Measurements from ENCODE around the gene FOXO3.
A peak's percentile ranks its signal among the peaks of the same experiment; 100 is the strongest.

FOXO3 gene

DNA sequence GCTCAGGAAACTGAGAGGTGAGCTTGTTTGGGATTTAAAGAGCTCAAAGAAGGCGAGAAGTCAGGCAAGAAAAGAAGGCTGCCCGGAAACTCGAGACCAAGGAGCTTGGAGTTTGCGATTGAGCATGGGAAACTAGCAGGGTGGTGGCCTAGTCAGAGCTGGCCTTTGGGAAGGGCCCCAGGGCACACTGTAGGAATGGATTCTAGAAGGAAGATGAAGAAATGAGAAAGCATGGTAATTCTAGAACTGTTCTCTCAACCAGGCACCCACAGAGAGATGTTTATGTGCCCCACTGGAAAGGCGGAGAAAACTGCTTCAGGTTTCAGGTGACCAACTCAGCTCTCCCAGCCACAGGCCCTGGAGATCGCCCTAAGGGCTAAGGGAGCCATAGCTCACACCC is 126.2 kb downstream of the FOXO3 start:
- in situ Hi-C loops (cut with HindIII; ENCODE audit: low pct_ligation_motif_present, low pct_unique_long_range_greater_than_20kb, low sequenced_read_pairs) = no loop called here
- no peak for DNase-seq

DNA sequence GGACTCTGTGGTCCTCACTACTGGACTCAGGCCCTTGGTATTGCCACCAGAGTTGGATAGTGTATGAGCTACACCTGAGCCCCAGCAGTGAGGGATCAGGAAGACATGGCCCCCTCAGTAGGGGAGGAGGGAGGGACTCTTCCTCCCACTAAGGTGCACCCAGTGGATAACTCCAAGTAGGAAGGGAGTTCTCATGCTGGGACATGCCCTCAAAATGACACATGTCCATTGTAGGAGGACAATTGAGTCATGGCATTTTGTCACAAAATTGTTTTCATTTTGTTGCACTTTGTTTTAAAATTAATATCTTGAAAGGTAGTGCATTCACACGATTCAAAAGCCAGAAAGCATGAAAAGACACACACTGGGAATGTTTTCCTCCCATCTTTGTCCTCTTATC is 127.2 kb downstream of the FOXO3 start:
- no peak for DNase-seq
- in situ Hi-C loops (cut with HindIII; ENCODE audit: low pct_ligation_motif_present, low pct_unique_long_range_greater_than_20kb, low sequenced_read_pairs) = no loop called here

DNA sequence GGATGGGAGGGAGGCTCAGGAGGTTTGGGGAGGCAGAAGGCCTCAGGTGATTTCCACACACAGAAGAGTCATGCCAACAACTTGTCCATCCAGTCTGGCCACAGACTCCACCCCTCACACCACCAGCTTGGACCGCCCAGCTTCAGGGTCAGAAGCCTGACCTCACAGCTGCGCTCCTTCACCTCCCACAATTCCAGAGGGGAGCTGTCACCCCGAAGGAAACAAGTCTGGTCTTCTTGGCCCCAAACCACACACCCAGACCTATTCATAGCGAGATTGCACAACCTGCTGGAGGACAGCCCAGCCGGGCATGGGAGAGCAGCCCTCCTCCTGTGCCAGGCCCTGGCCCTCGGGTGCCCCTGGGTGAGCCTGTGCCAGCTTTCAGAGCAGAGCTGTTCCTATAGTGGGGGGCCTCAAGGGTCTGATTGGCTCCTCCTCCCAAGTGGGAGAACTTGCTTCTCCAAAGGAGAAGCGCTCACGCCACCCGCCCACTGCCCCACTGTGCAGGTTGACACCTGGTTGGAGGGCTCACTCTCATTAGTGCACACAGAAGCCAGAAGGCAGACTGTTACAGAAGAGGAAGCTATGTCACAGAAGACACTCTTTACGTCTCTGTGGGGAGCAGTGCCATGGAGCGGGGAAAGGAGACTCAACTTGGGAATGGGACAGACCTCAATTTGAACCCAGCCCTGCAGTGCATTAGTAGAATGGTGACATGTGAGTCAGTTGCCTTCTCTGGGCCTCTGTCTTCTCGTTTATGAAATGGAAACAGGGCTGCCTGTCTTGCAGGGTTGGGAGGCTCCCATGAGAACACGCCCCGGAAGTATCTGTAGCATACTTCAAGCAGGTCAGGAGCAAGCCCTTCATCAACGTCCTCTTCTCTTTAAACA is 128.8 kb downstream of the FOXO3 start:
- DNase-seq = peak; percentile 70
- in situ Hi-C loops (cut with HindIII; ENCODE audit: low pct_ligation_motif_present, low pct_unique_long_range_greater_than_20kb, low sequenced_read_pairs) = no loop called here

DNA sequence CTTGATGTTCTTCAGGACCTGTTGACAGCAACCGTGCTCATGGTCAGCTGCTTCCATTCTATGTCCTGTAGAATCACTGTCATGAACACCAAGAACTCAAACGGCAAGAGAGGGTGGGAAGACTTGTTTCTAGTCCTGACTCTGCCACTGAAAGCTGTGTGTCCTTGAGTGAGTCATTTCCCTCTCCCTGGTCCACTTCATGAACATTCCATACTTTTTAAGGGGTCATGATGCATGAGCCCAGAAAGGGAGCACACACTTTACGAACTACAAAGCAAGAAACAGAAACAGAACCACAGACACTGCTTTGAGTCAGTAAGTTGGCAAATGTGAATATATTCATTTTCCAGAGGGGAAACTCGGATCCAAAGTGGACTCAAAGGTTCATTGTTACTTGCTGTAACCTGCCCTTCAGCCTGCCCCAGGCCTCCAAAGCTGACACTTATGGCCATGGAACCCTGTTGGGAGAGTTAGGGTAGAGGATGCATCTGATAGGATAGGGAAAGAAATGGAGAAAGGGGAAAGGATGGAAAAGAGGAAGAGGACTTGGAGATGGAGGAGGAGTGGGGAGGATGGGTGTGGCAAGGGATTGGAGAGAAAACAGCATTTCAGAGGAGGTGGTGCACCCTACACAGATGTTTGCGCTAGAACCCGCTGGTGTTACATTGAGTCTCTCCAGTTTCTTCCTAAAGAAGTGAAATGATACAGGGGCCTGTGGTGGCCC is 129.8 kb downstream of the FOXO3 start:
- in situ Hi-C loops (cut with HindIII; ENCODE audit: low pct_ligation_motif_present, low pct_unique_long_range_greater_than_20kb, low sequenced_read_pairs) = no loop called here
- no peak for DNase-seq

DNA sequence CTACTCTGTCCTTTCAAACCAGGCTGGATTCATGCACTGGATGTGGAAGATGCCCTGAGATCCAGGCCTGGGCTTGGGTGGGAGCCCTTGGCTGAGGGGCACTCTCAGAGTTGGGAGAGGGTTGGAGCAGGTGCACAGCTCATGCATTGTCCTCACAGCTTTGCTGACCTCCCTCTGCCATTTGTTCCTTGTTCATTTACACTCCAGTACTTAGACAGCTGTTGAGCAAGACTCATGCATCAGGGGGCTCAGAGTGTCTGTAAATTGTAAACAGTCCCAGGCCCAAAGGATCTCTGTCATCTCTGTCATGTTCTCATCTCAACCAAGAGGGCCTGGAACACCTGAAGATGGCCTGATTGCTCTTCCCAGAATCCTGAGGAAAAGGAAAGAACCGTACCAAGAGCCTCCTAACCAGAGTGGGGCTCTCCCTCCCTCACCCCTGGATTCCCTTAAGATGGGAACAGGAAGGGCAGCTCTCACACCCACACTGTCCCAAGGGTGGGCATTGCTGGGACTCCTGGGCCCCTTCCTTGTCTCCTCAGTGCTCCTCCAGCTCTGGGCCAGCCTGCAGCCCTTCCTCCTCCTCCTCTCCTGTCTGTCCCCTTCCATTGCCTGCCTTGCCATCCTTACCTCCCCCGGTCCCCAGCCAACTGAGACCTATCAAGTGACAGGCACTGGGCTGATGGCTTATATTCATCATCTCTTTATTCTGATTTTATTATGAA is 132.9 kb downstream of the FOXO3 start:
- in situ Hi-C loops (cut with HindIII; ENCODE audit: low pct_ligation_motif_present, low pct_unique_long_range_greater_than_20kb, low sequenced_read_pairs) = no loop called here
- no peak for DNase-seq

DNA sequence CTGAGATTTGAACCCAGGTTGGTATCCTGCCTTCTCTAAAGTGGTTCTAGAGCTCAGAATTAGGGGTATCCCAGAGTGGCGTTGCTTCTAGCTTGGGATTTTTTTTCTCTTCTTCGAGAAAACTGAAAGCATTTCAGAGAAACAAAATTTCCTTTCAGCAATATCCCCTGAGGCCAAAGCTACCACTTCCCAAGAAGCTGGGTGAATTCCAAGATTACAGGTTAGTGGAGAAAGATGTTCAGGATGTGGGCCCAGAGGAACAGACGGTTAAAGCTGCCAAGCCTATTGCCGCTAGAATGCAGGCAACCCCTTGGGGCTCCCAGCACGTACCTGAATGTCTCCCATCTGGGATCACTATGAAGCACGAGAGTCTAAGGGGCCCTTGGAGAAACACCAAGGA is 134.1 kb downstream of the FOXO3 start:
- in situ Hi-C loops (cut with HindIII; ENCODE audit: low pct_ligation_motif_present, low pct_unique_long_range_greater_than_20kb, low sequenced_read_pairs) = no loop called here
- DNase-seq = no peak

DNA sequence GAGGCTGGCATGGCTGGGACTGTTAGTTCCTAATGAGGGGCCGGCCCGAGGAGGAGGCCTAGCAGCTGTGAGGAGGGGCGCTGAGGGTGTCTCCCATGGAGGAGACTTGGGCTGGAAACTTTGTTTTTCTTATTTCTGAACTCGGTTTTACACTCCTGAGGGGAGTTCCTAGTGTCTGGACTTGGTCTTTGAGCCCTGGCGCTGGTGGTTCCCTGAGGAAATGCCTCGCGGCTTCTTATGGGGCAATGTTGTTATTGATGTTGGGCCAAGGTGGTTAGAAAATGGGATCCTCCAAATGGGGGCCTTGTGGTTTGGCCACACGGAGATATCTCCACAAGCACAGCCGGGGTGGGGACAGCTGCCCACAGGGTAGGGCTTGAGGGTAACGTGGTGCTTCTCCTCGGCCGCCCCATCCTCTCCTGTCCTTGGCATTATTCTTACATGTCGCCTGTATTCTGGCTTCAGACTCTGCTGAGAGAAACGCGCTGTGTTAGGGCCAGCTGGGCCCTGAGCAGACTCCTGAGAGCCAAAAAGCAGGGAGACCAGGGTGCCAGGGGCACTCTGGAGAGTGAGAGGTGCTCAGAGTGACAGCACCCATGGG is 136.9 kb downstream of the FOXO3 start:
- DNase-seq = no peak
- in situ Hi-C loops (cut with HindIII; ENCODE audit: low pct_ligation_motif_present, low pct_unique_long_range_greater_than_20kb, low sequenced_read_pairs) = no loop called here

DNA sequence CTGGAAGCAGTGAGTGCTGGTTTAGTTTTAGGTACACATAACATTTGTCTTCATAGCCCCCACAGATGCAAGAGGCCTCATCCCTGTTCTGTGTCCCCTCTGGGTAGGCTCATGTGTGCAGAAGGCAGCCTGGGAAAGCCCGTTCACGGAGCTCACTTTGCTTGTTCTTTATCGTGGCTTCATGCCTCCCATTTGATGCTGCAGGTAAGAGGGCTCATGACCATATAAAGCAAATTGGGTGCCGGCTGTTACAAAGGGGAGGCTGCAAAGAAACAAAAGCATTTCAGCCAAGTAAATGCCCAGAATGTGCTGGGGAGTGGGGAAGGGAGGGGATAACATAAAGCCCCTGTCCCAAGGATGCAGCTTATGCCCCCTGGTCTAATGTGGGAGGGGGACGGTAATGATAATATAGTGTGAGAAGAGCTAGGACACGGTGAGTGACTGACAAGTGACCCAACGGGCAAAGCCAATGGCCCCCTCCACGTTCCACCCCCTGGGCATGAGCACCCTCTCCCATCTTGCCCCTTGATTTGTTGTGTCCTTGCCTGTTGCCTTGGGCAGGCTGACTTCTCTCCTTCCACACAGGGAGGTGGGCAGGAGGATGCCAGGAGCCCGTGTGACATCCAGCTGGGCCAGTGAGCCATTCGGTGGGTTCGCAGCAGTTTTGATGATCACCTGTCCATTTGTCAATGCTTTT is 138.0 kb downstream of the FOXO3 start:
- no peak for DNase-seq
- in situ Hi-C loops (cut with HindIII; ENCODE audit: low pct_ligation_motif_present, low pct_unique_long_range_greater_than_20kb, low sequenced_read_pairs) = no loop called here

DNA sequence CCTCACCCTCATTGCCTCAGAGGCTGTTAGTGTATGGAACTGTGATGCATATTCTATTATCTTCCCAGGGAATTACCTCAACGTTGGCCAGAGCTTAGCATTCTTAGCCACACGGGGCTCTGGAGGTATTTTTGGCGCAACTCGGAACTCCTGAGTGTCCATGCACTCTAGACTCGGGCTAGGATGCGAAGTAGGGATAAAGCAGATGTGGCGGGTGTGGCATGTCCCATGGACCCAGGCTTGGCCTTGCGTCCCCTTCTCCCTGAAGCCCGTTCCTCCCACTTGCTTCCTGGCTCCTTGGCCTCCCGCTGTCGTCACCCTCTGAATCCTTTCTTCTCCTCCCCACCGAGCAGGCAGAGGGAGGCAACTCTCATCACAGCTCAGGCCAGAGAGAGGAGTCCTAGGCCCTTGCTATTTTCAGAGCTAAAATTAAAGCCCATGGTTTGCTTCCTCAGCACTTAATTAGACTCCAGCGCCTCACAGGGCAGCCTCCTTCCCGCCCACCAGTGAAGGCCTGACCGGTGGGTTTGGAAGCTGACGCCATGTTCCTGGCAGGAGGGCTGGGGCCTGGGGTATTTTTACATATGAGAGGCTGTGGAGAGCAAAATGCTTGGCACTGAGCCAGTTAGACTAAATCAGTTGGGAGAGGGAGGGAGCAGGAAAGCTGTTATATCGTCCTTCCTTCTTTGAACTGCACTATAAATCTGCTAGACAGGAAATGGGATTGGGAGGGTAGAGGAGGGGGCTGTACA is 138.7 kb downstream of the FOXO3 start:
- in situ Hi-C loops (cut with HindIII; ENCODE audit: low pct_ligation_motif_present, low pct_unique_long_range_greater_than_20kb, low sequenced_read_pairs) = no loop called here

DNA sequence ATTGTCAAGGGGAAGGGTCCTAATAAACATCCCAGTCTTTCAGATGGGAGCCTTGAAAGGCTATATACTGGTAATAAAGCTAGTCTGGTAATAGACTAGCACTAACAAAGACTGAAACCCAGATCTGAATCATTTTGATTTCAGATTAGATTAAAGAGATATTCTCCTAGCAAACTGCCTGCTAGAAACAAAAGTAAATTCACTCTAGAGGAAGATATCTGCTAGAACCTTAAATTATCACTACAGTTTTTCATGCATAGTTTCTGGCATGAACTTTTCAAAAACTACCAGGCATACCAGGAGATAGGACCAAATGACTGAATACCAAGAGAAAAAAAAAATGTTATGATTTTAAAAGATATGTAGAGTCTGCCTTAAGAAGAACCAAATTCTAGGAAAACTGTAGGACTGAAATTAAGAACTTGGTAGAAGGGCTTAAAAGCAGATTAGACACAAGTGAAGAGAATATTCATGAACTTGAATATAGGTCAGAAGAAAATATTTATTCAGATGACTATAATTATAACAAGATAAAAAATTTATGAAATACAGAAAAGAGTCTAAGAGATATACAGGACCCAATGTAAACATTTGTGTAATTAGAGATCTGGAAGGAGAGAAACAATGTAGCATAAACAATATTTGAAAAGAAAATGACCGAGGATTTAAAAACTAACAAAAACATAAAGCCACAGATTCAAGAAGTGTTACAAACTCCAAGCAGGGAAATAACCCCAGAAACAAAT is 141.6 kb downstream of the FOXO3 start:
- no peak for DNase-seq
- in situ Hi-C loops (cut with HindIII; ENCODE audit: low pct_ligation_motif_present, low pct_unique_long_range_greater_than_20kb, low sequenced_read_pairs) = no loop called here

More for the DNA sequence above, 138.7 kb downstream of the FOXO3 start:
- no peak for DNase-seq

DNA sequence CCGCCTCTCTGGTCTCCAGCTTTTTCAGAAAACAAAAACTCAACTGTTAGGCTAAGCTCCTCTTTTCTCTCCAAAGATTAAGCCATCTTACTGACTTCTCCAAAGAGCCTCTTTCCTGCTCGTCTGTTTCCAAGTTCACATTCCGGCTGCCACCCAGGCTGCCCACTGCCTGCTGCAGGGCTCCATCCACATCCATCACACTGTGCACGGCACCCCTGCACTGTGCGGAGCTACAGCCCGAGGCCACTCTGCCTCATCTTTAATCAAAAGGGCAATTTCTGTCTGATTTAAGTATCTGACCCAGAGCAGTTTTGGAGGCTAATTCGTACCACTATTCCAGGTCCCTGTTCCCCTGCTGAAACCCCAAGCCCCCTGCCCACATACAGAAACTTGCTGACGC is 145.9 kb downstream of the FOXO3 start:
- in situ Hi-C loops (cut with HindIII; ENCODE audit: low pct_ligation_motif_present, low pct_unique_long_range_greater_than_20kb, low sequenced_read_pairs) = no loop called here
- no peak for DNase-seq

DNA sequence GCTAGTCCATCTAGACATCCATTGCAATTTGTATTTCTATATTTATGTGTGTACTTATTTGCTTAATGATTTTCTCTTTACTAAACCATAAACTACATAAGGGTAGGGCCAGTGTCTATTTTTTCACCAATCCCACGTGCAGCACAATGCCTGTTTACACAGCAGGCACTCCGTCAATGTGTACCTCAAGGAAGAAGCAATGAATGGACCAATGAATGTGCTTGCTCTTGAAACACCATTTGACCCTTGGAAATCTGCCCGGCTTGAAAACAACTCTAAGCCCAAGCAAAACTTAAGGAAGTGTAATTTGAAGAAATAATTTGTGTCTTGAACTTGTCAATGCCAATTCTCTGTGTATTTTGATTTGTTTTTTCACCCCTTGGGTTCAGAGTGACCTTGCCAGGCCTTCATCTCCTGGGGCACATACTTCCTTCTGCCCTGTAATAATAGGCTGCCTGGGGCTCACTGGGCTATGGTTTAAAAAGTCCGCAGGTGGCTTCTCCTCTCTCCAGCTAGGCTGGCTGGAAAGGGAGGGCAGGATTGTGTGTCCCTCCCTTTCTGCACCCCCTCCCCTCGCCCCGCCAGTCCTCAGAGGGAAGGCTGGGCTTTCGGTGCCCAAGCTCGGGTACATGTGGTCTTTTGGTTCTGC is 146.7 kb downstream of the FOXO3 start:
- in situ Hi-C loops (cut with HindIII; ENCODE audit: low pct_ligation_motif_present, low pct_unique_long_range_greater_than_20kb, low sequenced_read_pairs) = no loop called here
- no peak for DNase-seq

DNA sequence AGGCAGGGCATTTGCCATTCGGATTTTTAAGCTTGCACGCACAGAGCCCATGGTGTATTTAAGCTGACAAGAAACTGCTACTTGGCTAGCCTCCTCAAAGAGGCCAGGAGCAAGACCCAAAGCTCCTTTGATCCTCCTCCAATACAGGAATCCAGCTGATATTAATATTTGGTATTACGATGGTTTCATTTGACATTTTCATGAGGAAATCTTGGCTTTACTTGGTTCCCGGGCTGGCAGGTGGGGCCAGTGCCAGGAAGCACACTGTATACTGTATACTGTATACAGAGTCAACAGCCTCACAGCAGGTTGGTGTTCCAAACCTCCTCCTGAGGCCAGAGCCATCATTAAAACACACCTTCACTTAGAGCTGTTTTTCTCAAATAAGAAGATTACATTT is 149.3 kb downstream of the FOXO3 start:
- in situ Hi-C loops (cut with HindIII; ENCODE audit: low pct_ligation_motif_present, low pct_unique_long_range_greater_than_20kb, low sequenced_read_pairs) = no loop called here
- DNase-seq = no peak

DNA sequence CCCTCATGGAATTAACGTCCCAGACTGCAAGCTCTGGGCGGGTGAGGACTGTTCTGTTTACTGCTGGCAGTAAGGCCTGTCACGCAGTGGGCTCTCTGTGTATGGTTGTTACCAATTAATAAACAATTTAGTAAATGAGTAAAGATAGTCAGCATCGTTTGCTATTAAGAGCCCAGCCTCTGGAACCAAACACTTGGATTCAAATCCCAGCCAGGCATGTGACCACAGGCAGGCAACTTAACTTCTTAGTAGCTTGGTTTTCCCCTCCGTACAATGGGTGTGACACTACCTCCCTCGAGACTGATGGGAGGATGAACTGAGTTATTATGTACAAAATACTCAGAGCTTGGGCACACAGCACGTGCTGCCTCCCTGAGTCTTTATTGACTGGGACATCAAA is 149.8 kb downstream of the FOXO3 start:
- no peak for DNase-seq
- in situ Hi-C loops (cut with HindIII; ENCODE audit: low pct_ligation_motif_present, low pct_unique_long_range_greater_than_20kb, low sequenced_read_pairs) = no loop called here

DNA sequence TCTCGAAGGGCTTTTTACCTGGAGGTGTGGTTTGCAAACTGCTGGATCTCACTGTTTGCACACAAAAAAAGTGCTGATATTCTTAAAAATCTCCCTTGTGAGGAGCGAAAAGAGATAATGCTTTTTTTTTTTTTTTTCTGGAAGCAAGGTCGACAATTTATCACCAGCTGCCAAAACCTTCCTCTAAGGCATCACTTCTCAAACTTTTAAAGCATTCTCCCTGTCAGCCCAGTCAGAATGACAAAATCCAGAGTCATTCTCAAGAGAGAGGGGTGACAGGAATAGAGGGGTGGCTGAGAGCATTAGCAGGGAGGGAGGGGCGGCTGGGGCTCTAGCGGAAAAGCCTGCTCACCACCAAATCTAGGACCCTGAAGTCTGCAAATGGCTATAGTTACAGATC is 150.4 kb downstream of the FOXO3 start:
- DNase-seq = no peak

DNA sequence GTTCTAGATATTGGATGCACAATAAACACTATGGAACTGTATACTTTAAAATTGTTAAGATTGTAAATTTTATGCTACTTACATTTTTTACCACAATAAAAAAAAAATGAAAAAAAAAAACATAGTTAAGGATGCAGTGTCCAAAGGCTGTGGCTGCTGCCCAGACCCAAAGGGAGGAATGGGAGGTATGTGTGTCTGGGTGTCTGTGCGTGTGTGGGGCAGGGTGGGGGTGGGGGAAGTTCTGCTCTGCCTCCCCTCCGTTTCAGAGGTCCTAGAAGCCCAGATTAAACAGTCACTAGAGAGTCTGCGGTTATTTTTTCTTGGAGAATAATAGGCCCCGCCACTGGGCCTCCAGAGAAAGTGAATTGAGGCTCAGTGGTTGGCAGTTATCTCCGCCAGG is 151.1 kb downstream of the FOXO3 start:
- no peak for DNase-seq
- in situ Hi-C loops (cut with HindIII; ENCODE audit: low pct_ligation_motif_present, low pct_unique_long_range_greater_than_20kb, low sequenced_read_pairs) = no loop called here

More for the DNA sequence above, 150.4 kb downstream of the FOXO3 start:
- in situ Hi-C loops (cut with HindIII; ENCODE audit: low pct_ligation_motif_present, low pct_unique_long_range_greater_than_20kb, low sequenced_read_pairs) = no loop called here

DNA sequence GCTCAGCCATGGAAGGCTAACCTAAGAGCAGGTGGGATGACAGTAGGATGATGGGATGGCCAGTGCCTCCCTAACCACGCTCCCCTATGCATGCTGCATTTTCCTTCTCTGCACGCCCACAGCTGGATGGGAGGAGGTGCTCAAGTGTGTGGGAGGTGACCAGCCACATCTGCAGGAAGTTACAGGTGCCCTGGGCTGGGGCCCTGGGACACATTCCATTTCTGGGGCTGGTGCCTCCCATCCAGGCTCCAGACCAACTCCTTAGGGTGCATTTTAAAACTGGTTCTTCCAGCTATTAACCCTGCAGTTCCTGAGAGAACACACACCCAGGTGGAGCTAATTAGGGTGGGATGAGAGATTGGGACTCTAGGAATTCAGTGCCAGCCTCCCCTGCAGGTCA is 152.2 kb downstream of the FOXO3 start:
- no peak for DNase-seq
- in situ Hi-C loops (cut with HindIII; ENCODE audit: low pct_ligation_motif_present, low pct_unique_long_range_greater_than_20kb, low sequenced_read_pairs) = no loop called here
